ENCODE data around the gene NPPA.

The NPPA gene

GRCh38 chr1:11841245-11842153 lies 6.1 kb downstream of the NPPA start:
- no peak for DNase-seq (ENCODE audit: low read depth)

- no peak for DNase-seq (ENCODE audit: low read depth)
Measured at GRCh38 chr1:11839727-11840705, 7.6 kb downstream of the NPPA start.

- DNase-seq (ENCODE audit: low read depth): peak; percentile 65
Measured at GRCh38 chr1:11838349-11839272, 9.0 kb downstream of the NPPA start.

- DNase-seq (ENCODE audit: low read depth): no peak
Measured at GRCh38 chr1:11837767-11838348, 9.7 kb downstream of the NPPA start.

- no peak for DNase-seq (ENCODE audit: low read depth)
Measured at GRCh38 chr1:11836955-11837766, 10.4 kb downstream of the NPPA start.

- DNase-seq (ENCODE audit: low read depth): no peak
Measured at GRCh38 chr1:11835441-11836225, 11.9 kb downstream of the NPPA start.

GRCh38 chr1:11833900-11834299 lies 13.7 kb downstream of the NPPA start:
- no peak for DNase-seq (ENCODE audit: low read depth)

GRCh38 chr1:11833497-11833896 lies 14.1 kb downstream of the NPPA start:
- DNase-seq (ENCODE audit: low read depth): no peak

- no peak for DNase-seq (ENCODE audit: low read depth)
Measured at GRCh38 chr1:11831945-11832725, 15.4 kb downstream of the NPPA start.

- DNase-seq (ENCODE audit: low read depth): no peak
Measured at GRCh38 chr1:11828511-11828910, 19.1 kb downstream of the NPPA start.

GRCh38 chr1:11826946-11827345 lies 20.6 kb downstream of the NPPA start:
- DNase-seq (ENCODE audit: low read depth): no peak

GRCh38 chr1:11825131-11825530 lies 22.5 kb downstream of the NPPA start:
- DNase-seq (ENCODE audit: low read depth): no peak

- no peak for DNase-seq (ENCODE audit: low read depth)
Measured at GRCh38 chr1:11823366-11824137, 24.0 kb downstream of the NPPA start.

GRCh38 chr1:11822091-11822490 lies 25.5 kb downstream of the NPPA start:
- DNase-seq (ENCODE audit: low read depth): no peak

GRCh38 chr1:11817192-11817591 lies 30.4 kb downstream of the NPPA start:
- DNase-seq (ENCODE audit: low read depth): no peak

GRCh38 chr1:11813021-11813420 lies 34.6 kb downstream of the NPPA start:
- no peak for DNase-seq (ENCODE audit: low read depth)

GRCh38 chr1:11807133-11807532 lies 40.5 kb downstream of the NPPA start:
- no peak for DNase-seq (ENCODE audit: low read depth)
